GM19438 (cell line): ENCODE results near the gene HMOX2.

Experiments
- ATAC-seq: cut with Tn5 transposase; IDR thresholded peaks from one replicate; pipeline ENCODE4 v1.9.1; 2021; ENCODE audit warnings: low read depth; ENCODE audit not compliant: unreplicated experiment

The HMOX2 gene

GRCh38 chr16:4463522-4464163 is 12.6 kb upstream of the HMOX2 start:
- ATAC-seq: no peak

DNA sequence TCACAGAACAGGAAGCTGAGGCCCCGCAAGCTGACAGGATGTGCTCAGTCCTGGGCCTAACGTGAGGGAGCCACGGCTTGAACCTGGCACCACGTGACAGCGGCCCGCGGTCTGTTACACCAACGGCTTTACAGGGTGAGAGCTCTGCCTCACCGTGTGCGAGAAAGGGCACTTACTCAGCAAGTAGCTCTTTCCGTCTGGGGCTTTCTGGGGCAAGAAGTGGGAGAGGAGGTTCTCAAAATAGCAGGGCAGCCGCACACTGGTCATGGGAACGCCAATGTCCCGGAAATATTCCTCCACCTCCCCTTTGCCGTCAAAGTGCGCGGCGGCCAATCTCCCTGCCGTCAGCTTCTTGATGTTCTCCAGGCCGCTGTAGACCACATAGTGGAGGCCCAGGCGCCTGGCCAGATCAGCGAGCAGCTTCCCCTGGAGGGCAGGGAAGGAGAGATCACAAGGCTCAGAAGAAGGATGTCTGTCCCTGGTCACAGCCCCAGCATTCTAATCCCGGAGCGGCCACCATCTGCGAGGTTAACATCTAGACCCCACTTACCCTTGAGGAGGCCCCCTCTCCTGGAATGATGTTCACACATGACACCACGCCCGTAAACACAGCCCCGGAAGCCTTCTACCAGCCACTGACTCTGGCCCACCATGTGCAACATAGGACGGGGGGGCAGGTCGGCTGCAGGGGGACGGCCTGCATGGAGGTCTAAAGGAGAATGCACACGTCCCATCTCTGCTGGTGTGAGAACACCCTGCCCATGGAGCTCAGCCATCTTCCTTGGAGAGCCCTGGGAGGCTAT is 10.0 kb upstream of the HMOX2 start:
- no peak for ATAC-seq

DNA sequence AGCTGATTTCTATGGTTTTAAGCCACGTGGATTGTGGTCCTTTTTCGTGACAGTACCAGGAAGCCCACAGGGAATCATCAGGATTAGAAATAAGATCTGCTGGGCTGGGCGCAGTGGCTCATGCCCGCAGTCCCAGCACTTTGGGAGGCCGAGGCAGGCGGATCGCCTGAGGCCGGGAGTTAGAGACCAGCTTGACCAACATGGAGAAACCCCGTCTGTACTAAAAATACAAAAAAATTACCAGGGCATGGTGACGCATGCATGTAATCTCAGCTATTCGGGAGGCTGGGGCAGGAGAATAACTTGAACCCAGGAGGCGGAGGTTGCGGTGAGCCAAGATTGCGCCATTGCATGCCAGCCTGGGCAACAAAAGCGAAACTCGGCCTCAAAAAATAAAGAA is 8.3 kb upstream of the HMOX2 start:
- no peak for ATAC-seq

GRCh38 chr16:4468972-4469371 is 7.2 kb upstream of the HMOX2 start:
- ATAC-seq: no peak

DNA sequence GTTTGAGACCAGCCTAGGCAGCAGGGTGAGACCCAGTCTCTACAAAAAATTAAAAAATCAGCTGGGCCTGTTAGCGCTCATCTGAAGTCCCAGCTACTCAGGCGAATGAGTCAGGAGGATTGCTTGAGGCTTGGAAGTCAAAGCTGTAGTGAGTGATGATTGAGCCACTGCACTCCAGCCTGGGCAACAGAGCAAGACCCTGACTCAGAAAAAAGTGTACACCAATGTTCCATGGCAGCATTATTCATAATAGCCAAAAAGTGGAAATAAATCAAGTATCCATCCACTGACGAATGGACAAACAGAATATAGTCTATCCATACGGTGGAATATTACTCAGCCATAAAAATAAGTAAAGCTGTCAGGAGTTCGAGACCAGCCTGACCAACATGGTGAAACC is 4.3 kb upstream of the HMOX2 start:
- ATAC-seq: no peak

GRCh38 chr16:4472880-4473279 is 3.3 kb upstream of the HMOX2 start:
- no peak for ATAC-seq

GRCh38 chr16:4474192-4474961 is 1.8 kb upstream of the HMOX2 start, which contains the start of gene NMRAL1:
NMRAL1 (minus strand) TSS chr16:4474625; CDS start chr16:4474132, 493 bp downstream.
- ATAC-seq: no peak

DNA sequence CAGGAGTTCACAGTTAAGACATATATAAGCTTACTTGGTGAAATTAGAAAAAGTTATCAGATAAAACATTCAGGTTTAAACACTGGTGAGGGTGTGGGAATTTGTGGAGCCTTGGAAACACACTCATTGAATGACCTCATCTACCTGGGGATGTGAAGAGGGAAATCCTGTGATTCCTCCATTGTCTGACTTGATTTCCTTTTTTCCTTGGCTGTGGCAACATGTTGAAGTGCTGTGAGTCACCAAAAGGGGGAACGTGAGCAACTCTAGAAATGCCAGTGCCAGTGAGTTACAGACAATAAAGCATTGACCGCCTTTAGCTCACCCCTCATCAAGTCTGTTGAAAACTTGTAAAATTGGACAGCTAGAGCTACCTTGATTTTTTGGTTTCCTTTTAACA is 1.8 kb downstream of the HMOX2 start:
- no peak for ATAC-seq

GRCh38 chr16:4481526-4481925 is 5.3 kb downstream of the HMOX2 start:
- no peak for ATAC-seq

DNA sequence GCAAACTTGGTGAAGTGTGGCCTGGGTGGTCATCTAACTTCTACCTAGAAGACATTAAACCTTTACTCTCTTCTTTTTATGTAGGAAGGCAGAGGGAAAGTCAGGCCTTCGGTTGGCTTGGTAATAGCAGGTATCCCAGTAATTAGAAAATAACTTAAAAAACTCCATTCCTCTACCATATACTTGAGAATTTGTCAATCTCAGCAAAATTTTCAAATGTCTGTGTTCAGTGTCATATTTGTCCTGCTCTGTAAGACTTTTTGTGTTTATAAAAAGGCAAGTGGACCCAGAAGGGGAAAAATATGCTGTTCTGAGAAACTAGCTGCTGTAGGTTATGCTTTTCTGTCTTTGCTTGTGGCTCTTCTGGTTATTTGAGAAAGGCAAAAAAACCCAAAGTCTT is 5.8 kb downstream of the HMOX2 start:
- ATAC-seq: no peak

- no peak for ATAC-seq
Observed at GRCh38 chr16:4486126-4486893, 10.1 kb downstream of the HMOX2 start.

- no peak for ATAC-seq
Observed at GRCh38 chr16:4487955-4488498, 11.8 kb downstream of the HMOX2 start.

DNA sequence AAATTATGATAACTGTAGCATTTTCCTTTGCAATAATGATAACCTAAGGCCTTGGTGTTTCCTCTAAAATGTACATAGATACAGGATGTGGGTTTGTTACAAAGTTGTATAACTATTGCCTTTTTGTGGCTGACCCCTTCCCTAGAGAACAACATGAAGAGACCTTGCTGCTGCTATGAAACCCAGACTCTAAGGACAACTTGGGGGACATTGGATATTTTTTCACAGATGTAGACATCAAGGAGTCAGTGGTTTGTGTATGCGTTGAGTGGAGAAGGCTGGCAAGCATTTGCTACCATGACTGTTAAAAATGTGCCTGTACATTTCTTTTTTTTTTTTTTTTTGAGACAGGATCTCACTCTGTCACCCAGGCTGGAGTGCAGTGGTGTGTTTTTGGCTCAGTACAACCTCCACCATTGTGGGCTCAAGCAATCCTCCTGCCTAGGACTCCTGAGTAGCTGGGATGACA is 12.3 kb downstream of the HMOX2 start:
- no peak for ATAC-seq

DNA sequence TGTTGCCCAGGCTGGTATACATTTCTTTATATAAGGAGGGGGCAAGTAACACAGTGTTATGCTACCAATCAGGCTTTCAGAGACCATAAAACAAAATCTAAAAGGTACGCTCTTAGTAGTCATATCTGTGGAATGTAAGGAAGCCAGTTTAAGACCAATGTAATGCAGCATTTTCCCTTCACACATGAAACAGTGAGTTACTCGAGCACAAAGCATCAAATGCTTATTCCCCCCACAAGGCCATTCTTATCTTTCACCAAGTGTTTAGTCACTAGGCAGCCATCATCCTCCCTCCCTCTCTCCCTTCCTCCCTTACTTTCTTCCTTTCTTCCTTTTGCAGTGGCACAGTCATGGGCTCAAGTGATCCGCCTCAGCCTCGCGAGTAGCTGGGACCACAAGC is 12.8 kb downstream of the HMOX2 start:
- ATAC-seq: no peak

DNA sequence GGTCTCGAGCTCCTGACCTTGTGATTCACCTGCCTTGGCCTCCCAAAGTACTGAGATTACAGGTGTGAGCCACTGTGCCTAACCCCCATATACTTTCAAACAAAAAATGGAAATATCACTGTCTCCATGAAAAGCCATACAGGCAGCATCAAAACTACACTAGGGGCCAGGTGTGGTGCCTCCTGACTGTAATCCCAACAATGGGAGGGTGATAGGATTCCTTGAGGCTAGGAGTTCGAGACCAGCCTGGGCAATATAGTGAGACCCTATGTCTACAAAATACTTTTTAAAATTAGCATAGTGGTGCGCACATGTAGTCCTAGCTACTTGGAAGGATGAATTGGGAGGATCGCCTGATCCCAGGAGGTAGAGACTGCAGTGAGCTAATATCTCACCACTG is 15.7 kb downstream of the HMOX2 start:
- ATAC-seq: no peak

DNA sequence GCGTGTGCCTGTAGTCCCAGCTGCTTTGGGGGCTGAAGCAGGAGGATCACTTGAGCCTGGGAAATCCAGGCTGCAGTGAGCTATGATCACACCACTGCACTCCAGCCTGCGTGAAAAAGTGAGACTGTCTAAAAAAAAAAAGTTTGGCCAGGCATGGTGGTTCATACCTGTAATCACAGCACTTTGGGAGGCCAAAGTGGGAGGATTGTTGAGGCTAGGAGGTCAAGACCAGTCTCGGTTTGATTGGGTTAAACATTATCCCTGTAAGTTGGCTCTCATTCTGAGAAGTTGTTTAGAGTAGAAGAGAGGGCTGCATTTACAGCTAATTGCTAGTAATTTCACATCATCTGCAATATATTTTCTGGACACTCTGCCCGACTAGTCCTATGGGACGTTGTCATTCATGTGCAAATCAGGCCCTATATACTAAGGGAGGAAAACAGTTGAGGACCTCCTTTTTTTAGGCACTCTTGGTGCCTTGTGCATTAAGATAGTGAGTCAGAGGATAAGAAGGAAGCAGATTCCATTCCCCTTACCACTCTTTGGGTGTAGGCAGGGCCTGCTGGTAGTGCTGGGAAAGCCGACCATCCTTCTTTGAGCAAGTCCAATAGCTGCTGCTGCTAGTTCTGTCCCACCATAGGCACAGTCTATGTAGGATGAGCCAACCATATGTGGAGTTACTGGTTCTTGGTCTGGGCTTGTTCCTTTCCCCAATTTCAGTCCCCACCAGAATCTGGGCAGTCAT is 18.7 kb downstream of the HMOX2 start:
- ATAC-seq: no peak

DNA sequence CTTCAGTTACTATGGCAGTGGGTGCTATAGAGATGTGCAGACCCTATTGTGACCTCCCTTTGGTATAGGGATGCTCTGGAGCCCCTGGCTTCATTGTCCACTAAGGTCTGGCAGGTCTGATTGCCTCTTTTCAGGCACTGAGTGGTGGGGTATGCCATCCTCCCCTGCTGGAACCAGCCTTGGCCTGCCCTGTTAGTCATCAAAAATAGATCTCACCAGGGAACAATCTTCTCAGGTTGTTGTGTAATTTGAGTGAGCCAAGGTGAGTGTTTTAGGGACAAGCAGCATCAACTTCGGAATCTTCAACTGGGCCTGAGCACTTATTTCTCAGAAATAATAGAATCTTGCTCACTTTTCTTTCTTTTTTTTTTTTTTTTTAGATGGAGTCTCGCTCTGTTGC is 19.6 kb downstream of the HMOX2 start:
- ATAC-seq: no peak

DNA sequence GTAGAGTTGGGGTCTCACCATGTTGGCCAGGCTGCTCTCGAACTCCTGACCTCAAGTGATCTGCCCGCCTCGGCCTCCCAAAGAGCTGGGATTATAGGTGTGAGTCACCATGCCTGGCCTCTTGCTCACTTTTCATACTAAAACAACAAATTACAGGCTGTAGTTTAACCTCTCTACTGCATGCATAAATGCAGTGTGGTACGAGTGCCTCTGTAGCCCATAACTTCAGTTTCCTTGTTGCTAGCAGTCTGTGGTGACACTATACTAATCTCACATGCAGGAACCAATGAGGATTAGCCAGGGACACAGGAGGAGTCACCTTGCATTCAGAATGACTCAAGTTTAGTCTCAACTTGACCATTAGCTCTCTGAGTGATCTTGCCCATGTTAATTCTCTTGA is 20.1 kb downstream of the HMOX2 start:
- ATAC-seq: no peak

GRCh38 chr16:4498546-4499195 is 22.5 kb downstream of the HMOX2 start:
- ATAC-seq: no peak
